Activated T-cell treated with anti-CD3 and anti-CD28 coated beads for 4 hours (primary cell): Measurements from ENCODE around the gene STAG3.
A peak's percentile ranks its signal among the peaks of the same experiment; 100 is the strongest.
"Not testable (repeated sequence)": the region's sequence is repeated elsewhere in the genome, so short reads cannot be mapped to it uniquely, and the experiment has no call there.

Experiments used
- DNase-seq: peaks from one replicate; pipeline ENCODE4 v3.0.0-alpha.2; 2020

The STAG3 gene, protein sequence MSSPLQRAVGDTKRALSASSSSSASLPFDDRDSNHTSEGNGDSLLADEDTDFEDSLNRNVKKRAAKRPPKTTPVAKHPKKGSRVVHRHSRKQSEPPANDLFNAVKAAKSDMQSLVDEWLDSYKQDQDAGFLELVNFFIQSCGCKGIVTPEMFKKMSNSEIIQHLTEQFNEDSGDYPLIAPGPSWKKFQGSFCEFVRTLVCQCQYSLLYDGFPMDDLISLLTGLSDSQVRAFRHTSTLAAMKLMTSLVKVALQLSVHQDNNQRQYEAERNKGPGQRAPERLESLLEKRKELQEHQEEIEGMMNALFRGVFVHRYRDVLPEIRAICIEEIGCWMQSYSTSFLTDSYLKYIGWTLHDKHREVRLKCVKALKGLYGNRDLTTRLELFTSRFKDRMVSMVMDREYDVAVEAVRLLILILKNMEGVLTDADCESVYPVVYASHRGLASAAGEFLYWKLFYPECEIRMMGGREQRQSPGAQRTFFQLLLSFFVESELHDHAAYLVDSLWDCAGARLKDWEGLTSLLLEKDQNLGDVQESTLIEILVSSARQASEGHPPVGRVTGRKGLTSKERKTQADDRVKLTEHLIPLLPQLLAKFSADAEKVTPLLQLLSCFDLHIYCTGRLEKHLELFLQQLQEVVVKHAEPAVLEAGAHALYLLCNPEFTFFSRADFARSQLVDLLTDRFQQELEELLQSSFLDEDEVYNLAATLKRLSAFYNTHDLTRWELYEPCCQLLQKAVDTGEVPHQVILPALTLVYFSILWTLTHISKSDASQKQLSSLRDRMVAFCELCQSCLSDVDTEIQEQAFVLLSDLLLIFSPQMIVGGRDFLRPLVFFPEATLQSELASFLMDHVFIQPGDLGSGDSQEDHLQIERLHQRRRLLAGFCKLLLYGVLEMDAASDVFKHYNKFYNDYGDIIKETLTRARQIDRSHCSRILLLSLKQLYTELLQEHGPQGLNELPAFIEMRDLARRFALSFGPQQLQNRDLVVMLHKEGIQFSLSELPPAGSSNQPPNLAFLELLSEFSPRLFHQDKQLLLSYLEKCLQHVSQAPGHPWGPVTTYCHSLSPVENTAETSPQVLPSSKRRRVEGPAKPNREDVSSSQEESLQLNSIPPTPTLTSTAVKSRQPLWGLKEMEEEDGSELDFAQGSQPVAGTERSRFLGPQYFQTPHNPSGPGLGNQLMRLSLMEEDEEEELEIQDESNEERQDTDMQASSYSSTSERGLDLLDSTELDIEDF

DNA sequence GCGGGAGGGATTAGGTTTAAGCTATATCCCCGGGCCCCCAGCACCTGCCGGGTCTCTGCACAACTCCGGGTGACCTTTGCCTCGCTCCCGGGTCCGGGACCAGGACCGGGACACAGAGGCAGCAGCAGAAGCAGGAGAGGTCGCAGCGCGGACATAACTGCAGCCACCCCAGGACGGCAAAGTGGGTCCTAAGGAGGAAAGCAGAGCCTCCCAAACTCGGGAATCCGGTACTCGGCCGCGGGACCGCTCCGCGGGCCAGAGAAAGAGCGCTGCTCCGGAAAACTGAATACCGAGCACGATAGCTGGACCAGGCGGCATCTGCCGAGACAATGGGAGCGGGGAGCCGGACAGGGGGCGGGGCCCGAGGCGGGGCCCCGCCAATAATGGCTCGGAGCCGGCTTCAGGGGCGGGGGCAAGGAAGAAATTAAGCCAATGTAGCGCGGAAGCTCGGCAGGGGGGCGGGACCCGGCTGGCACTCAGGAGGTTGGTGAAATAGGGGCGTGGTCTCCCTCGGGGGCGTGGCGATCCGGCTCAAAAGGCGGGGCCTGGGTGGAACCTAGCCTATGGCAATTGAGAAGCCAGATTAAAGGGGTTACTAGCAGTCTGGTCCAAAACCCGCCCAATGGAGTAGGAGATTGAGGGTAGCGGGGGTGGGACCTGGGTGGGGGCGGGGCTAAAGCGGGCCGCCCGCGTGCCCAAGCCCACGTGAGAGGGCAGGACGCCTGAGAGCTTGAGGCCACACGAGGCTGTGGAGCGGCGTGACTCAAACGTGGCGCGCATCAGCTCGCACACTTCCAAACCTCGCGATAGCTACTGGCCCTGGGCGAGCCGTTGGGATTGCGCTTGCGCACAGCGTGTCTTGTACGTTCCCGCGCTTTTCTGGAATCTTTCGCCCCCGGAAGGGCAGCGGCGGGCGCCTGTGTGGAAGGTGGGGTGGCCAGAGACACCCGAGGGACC lies at the start of gene STAG3, which contains the start of gene GPC2:
Gene STAG3, plus strand, starts transcription at position 874 of the 957 bp plus-strand sequence. CDS start 2,639 bp downstream, outside the sequence.
Gene GPC2, minus strand, starts transcription at position 337 of the 957 bp plus-strand sequence. Its CDS starts 182 bp downstream, at position 155.
- peak; percentile 98 for DNase-seq

GRCh38 chr7:100128637-100128963 lies 49.1 kb upstream of the STAG3 start:
- no peak for DNase-seq

GRCh38 chr7:100130220-100130607 lies 47.5 kb upstream of the STAG3 start:
- not testable (repeated sequence) for DNase-seq

- peak; percentile 80 for DNase-seq
These were observed 46.9 kb upstream of the STAG3 start for GRCh38 chr7:100130608-100131453.

DNA sequence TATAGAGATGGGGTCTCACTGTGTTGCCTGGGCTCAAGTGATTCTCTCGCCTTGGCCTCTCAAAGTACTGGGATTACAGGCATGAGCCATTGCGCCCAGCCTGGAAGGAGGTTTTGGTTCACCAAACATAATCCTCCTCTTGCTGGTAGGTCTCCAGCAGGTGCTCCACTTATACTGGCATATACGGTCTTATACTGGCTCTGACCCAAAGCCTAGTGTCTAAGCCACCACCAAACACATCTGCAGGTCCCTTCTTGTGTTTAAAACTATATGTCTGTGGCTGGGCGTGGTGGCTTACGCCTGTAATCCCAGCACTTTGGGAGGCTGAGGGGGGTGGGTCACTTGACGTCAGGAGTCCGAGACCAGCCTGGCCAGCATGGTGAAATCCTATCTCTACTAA lies 45.6 kb upstream of the STAG3 start:
- no peak for DNase-seq

DNA sequence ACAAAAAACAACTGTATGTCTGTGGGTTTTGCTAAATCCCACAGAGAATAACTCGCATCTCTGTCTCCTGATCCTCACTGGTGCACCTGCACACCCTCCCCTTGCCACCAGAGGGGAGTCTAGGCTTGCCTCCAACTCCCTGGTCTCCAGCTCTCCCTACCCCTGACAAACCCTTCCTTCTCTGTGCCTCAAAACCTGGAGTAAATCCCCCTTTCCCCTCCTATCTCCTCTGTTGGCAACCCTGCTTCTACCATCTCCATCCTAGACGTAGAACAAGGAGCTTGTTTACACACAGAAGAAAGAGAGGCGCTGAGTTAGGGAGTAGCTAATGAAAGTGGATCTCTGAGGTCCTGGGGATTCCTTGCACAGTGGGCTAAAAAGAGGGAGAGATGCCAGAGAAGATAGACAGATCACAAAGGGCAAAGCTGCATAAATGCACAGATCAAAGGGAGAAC lies 45.0 kb upstream of the STAG3 start:
- DNase-seq = peak; percentile 50

- no peak for DNase-seq
These were observed 39.6 kb upstream of the STAG3 start for GRCh38 chr7:100137851-100138760.

- no peak for DNase-seq
These were observed 36.2 kb upstream of the STAG3 start for GRCh38 chr7:100141555-100141949.

GRCh38 chr7:100142461-100142860 lies 35.3 kb upstream of the STAG3 start:
- no peak for DNase-seq

- not testable (repeated sequence) for DNase-seq
These were observed 31.4 kb upstream of the STAG3 start for GRCh38 chr7:100146350-100146749.

- no peak for DNase-seq
These were observed 30.4 kb upstream of the STAG3 start for GRCh38 chr7:100147278-100147677.

GRCh38 chr7:100148225-100148558 lies 29.5 kb upstream of the STAG3 start:
- DNase-seq = no peak

- peak; percentile 93 for DNase-seq
These were observed 29.0 kb upstream of the STAG3 start, which contains the start of gene LAMTOR4 for GRCh38 chr7:100148559-100149328. Gene LAMTOR4, plus strand, starts transcription at chr7:100148918. Its CDS starts 55 bp downstream, at chr7:100148973.

- DNase-seq = no peak
These were observed 25.3 kb upstream of the STAG3 start for GRCh38 chr7:100152404-100152803.

DNA sequence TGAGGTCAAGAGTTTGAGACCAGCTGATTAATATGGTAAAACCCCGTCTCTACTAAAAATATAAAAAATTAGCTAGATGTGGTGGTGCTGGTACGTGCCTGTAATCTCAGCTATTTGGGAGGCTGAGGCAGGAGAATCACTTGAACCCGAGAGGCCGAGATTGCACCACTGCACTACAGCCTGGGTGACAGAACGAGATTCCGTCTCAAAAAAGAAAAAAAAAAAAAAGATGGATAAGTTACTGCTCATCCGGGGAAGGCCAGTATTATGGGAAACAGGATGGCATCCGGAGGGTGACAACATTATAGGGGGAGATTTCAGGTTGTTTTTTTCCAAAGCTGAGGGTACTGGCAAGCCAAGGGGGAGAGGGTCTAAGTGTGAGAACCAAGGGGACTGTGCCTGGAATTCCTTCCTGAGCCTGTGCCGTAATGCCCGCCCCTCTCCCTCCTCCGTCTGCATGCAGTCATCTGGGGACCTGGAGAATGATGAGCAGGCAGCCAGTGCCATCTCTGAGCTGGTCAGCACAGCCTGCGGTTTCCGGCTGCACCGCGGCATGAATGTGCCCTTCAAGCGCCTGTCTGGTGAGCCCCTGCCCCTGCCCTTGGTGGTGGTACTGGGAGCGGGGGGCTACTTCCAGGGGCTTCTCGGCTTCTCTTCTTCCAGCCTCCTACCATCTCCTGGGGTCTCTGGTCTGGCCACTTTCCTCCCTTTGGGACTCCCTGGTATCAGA lies 24.6 kb upstream of the STAG3 start:
- DNase-seq = no peak

DNA sequence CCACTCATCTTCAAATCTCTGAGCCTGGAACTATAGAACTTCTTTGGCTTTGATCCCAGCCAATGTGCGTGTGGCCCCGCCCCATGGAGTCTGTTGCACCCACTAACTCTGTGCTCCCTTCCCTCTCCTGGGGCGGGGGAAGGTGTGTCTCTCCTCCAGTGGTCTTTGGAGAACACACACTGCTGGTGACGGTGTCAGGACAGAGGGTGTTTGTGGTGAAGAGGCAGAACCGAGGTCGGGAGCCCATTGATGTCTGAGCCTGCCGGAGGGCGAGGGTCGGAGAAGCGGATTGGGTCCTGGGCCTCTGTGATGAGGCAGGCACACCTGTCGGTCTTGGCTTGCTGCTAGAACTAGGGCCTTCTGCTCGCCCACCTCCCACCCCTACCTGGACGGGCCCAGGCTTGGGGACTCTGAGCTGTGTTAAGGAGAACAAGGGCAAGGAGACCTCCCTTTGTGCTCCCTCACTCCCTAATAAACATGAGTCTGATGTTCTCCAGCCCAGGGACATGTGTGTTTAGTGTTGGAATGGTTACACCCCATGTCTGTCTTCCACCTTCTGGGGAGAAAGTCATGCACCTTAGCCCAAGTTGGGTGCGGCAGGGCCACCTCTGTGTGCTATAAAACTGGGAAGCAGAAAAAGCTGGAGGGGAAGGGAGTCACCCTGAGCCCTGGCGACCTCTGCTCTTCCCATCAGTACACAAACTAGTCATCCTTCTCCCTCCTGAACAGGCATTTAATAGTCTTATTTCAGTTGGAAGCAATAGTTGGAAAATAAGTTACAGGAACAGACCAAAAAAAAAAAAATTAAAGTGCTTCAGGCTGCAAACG lies 23.8 kb upstream of the STAG3 start:
- DNase-seq = no peak
